Measurements from ENCODE around the gene ADCK2.
"Not testable (repeated sequence)": the region's sequence is repeated elsewhere in the genome, so short reads cannot be mapped to it uniquely, and the experiment has no call there.

The ADCK2 gene

DNA sequence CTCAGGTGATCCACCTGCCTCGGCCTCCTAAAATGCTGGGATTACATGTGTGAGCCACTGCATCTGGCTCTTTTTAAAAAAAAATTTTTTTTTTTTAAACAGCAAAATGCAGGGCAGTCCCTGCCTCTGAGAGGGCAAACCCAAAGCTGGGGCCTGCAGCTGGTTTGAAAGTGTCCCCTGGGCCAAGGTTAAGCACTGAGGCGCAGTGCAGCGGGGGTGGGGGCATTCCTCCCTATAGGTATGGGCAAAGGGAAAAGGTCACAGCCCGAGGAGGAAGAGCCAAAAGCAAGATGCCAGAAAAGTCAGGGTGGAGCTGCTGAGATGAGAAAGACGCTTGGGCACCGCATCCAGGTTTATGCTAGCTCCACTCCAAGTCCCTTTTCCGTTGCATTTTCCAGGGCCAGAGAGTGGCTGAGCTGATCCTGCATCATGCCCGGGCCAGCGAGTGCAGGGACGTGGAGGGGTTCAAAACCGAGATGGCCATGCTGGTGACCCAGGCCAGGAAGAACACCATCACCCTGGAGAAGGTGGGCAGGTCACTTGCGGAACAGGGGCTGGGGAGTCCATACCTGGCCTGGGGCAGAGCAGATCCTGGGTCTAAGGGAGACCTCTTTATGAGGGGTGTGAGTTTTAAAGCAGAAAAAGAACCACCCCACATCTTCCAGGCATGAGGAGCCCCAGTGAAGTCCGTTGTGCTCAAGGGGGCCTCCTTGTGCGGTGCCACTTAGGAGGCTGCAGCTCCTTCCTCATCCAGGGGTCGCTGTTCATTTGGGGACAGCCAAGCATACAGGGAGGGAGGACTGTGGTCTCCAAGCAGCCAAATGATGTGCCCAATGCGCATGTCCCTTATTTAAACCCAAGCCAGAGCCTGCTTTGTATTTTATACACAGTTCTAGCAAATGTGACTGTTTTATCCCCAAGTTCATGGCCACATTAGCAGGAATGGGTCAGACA lies 16.7 kb downstream of the ADCK2 start:
- Mint-ChIP-seq H3K27ac (peak overlapping the region; percentile 27), H3K4me1 (no peaks in the 10 kb centered on the region), H3K4me3 (no peak overlapping the region), H3K9me3 (no peaks in the 10 kb centered on the region), H3K27me3 (no peaks in the 10 kb centered on the region), H3K36me3 (peaks cover 48% of the 10 kb centered on the region)
- ATAC-seq: no peak

- Mint-ChIP-seq H3K27ac (no peak overlapping the region), H3K27me3 (no peaks in the 10 kb centered on the region), H3K4me3 (no peak overlapping the region), H3K36me3 (peaks cover 38% of the 10 kb centered on the region), H3K4me1 (no peaks in the 10 kb centered on the region), H3K9me3 (no peaks in the 10 kb centered on the region)
- ATAC-seq: no peak
These were observed 18.8 kb downstream of the ADCK2 start for GRCh38 chr7:140691376-140692045.

- ATAC-seq, H3K27ac Mint-ChIP-seq, H3K27me3 Mint-ChIP-seq, H3K9me3 Mint-ChIP-seq, H3K4me3 Mint-ChIP-seq: not testable (repeated sequence)
- Mint-ChIP-seq H3K36me3 (peaks cover 33% of the 10 kb centered on the region), H3K4me1 (peaks cover 19% of the 10 kb centered on the region)
These were observed 21.1 kb downstream of the ADCK2 start for GRCh38 chr7:140693849-140694248.

DNA sequence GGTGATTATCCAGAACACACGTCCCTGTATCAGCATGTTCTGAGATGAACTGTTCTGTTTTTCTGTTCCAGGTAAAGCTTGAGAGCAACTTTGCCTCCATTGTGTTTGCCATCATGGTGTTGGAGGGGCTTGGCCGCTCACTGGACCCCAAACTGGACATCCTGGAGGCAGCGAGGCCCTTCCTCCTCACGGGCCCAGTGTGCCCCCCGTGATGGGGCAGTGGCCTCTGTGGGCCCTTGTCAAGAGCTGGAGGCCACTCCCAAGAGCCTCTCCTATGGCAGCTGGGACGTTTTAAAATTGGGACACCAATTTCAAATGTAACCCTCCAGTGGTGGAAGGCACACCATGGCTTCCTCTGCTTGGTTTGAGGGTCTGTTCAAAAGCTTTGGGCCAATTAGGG lies 21.8 kb downstream of the ADCK2 start:
- Mint-ChIP-seq H3K27me3 (no peaks in the 10 kb centered on the region), H3K4me3 (no peak overlapping the region), H3K27ac (no peak overlapping the region), H3K9me3 (no peaks in the 10 kb centered on the region), H3K4me1 (peaks cover 25% of the 10 kb centered on the region), H3K36me3 (peaks cover 29% of the 10 kb centered on the region)
- ATAC-seq: no peak

GRCh38 chr7:140695381-140695780 lies 22.6 kb downstream of the ADCK2 start:
- Mint-ChIP-seq H3K27me3 (no peaks in the 10 kb centered on the region), H3K9me3 (no peaks in the 10 kb centered on the region), H3K27ac (peak overlapping the region; percentile 90), H3K4me3 (no peak overlapping the region), H3K4me1 (peaks cover 28% of the 10 kb centered on the region), H3K36me3 (peaks cover 24% of the 10 kb centered on the region)
- no peak for ATAC-seq

GRCh38 chr7:140696024-140696679 lies 23.4 kb downstream of the ADCK2 start:
- H3K36me3 Mint-ChIP-seq: peaks cover 19% of the 10 kb centered on the region
- H3K4me1 Mint-ChIP-seq: peaks cover 28% of the 10 kb centered on the region
- peak overlapping the region; percentile 90 for H3K27ac Mint-ChIP-seq
- ATAC-seq: no peak
- no peaks in the 10 kb centered on the region for H3K9me3 Mint-ChIP-seq
- H3K4me3 Mint-ChIP-seq: peak overlapping the region; percentile 90
- no peaks in the 10 kb centered on the region for H3K27me3 Mint-ChIP-seq

- peak; percentile 96 for ATAC-seq
- H3K4me3 Mint-ChIP-seq: peak within 1 kb of the TSS; percentile 90
- H3K27me3 Mint-ChIP-seq: no peaks in the 10 kb centered on the region
- H3K27ac Mint-ChIP-seq: peak within 1 kb of the TSS; percentile 90
- H3K9me3 Mint-ChIP-seq: no peaks in the 10 kb centered on the region
- H3K4me1 Mint-ChIP-seq: peaks cover 28% of the 10 kb centered on the region
- H3K36me3 Mint-ChIP-seq: peaks cover 13% of the 10 kb centered on the region
These were observed 24.1 kb downstream of the ADCK2 start, which contains the start of gene NDUFB2 for GRCh38 chr7:140696680-140697446. Gene NDUFB2 (plus strand): TSS chr7:140696708. CDS start chr7:140696745, 37 bp downstream.

DNA sequence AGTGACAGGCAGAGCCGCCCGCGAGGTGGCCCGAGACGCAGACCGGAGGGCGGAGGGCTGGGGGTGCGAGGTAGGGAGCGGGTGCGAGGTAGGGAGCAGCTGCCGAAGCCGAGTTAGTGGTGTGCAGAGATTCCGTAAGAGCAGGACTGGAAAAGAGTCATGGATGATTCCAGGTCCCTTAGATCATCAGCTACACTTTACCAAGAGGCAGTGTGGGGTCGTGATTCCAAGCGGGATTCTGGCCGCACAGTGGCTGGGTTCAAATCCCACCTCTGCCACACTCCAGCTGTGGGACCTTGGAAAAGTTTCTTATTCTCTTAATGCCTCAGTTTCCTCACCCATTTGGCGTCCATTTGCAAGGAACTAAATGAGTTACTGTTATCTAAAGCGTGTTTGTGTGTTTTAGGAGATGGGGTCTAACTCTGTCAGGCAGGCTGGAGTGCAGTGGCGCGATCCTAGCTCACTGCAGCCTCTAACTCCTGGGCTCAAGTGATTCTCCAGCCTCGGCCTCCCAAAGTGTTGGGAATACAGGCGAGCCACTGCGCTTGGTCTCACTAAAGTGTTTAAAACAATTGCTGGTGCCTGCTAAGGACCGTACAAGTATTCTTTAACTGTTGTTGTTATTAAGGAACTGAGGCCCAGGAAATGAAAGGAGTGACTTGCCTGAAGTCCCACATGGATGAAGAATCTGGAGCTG lies 24.9 kb downstream of the ADCK2 start:
- no peaks in the 10 kb centered on the region for H3K27me3 Mint-ChIP-seq
- H3K9me3 Mint-ChIP-seq: no peaks in the 10 kb centered on the region
- H3K4me3 Mint-ChIP-seq: peak overlapping the region; percentile 90
- ATAC-seq: no peak
- peaks cover 6% of the 10 kb centered on the region for H3K36me3 Mint-ChIP-seq
- H3K4me1 Mint-ChIP-seq: peaks cover 28% of the 10 kb centered on the region
- H3K27ac Mint-ChIP-seq: peak overlapping the region; percentile 90

DNA sequence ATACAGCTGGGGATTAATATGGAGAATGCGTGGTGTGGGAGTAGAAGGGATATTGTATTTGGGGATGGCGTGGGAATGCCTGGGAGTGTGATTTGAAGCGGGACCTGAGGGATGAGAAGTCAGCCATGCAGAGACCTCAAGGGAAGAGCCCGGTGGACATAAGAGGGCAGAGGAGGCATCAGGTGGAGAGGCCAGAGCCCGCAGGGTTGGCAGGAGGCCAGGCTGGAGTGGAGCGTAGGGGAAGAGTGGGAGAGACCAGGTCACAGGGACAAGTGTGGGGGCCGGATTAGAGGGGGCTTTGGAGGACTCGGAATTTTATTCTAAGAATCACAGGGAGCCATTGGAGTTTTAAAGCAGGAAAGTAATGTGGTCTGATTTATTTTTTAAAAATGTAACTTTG lies 25.7 kb downstream of the ADCK2 start:
- Mint-ChIP-seq H3K4me1 (peaks cover 28% of the 10 kb centered on the region), H3K27me3 (no peaks in the 10 kb centered on the region), H3K9me3 (no peaks in the 10 kb centered on the region), H3K36me3 (peaks cover 6% of the 10 kb centered on the region), H3K4me3 (peak overlapping the region; percentile 90), H3K27ac (peak overlapping the region; percentile 90)
- ATAC-seq: no peak

DNA sequence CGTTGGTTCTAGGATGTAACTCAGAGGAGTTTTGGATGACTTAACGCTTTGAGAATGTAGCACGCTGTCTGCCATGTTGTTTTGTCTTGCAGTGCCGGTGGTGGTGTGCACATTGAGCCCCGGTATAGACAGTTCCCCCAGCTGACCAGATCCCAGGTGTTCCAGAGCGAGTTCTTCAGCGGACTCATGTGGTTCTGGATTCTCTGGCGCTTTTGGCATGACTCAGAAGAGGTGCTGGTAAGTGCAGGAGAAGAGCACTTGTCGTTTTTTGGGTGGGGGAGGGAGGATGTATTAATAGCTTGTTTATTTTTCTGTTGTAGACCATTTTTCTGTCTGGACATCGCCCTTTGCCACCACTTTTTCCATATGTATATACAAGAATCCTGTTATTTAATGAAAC lies 30.0 kb downstream of the ADCK2 start:
- Mint-ChIP-seq H3K4me3 (no peak overlapping the region), H3K9me3 (no peaks in the 10 kb centered on the region), H3K36me3 (peaks cover 22% of the 10 kb centered on the region), H3K4me1 (peaks cover 20% of the 10 kb centered on the region), H3K27me3 (no peaks in the 10 kb centered on the region), H3K27ac (no peak overlapping the region)
- no peak for ATAC-seq

- H3K4me3 Mint-ChIP-seq: no peak overlapping the region
- ATAC-seq: no peak
- H3K27ac Mint-ChIP-seq: no peak overlapping the region
- H3K27me3 Mint-ChIP-seq: no peaks in the 10 kb centered on the region
- H3K4me1 Mint-ChIP-seq: peaks cover 7% of the 10 kb centered on the region
- H3K9me3 Mint-ChIP-seq: no peaks in the 10 kb centered on the region
- peaks cover 22% of the 10 kb centered on the region for H3K36me3 Mint-ChIP-seq
These were observed 31.5 kb downstream of the ADCK2 start for GRCh38 chr7:140704205-140704604.

- ATAC-seq: no peak
- H3K27ac Mint-ChIP-seq: no peak overlapping the region
- H3K4me1 Mint-ChIP-seq: no peaks in the 10 kb centered on the region
- peaks cover 32% of the 10 kb centered on the region for H3K36me3 Mint-ChIP-seq
- peaks cover 3% of the 10 kb centered on the region for H3K9me3 Mint-ChIP-seq
- no peaks in the 10 kb centered on the region for H3K27me3 Mint-ChIP-seq
- H3K4me3 Mint-ChIP-seq: no peak overlapping the region
These were observed 34.4 kb downstream of the ADCK2 start for GRCh38 chr7:140707132-140707531.

DNA sequence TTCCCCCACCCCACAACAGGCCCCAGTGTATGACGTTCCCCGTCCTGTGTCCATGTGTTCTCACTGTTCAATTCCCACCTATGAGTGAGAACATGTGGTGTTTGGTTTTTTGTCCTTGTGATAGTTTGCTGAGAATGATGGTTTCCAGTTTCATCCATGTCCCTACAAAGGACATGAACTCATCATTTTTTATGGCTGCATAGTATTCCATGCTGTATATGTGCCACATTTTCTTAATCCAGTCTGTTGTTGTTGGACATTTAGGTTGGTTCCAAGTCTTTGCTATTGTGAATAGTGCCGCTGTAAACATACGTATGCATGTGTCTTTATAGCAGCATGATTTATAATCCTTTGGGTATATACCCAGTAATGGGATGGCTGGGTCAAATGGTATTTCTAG lies 36.0 kb downstream of the ADCK2 start:
- ATAC-seq, H3K4me1 Mint-ChIP-seq, H3K9me3 Mint-ChIP-seq, H3K4me3 Mint-ChIP-seq, H3K27me3 Mint-ChIP-seq, H3K27ac Mint-ChIP-seq: not testable (repeated sequence)
- peaks cover 42% of the 10 kb centered on the region for H3K36me3 Mint-ChIP-seq

DNA sequence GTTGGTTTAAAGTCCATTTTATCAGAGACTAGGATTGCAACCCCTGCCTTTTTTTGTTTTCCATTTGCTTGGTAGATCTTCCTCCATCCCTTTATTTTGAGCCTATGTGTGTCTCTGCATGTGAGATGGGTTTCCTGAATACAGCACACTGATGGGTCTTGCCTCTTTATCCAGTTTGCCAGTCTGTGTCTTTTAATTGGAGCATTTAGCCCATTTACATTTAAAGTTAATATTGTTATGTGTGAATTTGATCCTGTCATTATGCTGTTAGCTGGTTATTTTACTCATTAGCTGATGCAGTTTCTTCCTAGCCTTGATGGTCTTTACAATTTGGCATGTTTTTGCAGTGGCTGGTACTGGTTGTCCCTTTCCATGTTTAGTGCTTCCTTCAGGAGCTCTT lies 39.6 kb downstream of the ADCK2 start:
- H3K4me1 Mint-ChIP-seq, H3K27ac Mint-ChIP-seq, H3K9me3 Mint-ChIP-seq, H3K4me3 Mint-ChIP-seq, ATAC-seq, H3K27me3 Mint-ChIP-seq: not testable (repeated sequence)
- peaks cover 37% of the 10 kb centered on the region for H3K36me3 Mint-ChIP-seq

Measured in stimulated activated memory B cell treated with anti-CD40 and anti-IgM and Interleukin-4, amounts not matched to agents 10 μg/mL and 1 μg/mL and 100 μg/mL, for 72 hours (primary cell).